ENCODE data around the gene PLAC8. TPM values are rescaled to one million over a fixed set of nuclear protein-coding genes. Genes with fewer than 3 reads are reported as not detected.
"Not testable (repeated sequence)": the region's sequence is repeated elsewhere in the genome, so short reads cannot be mapped to it uniquely, and the experiment has no call there.

PLAC8 gene
- total RNA-seq, 1 donor from 2014 or later = 35.5 TPM

- Mint-ChIP-seq H3K4me3 (no peak overlapping the region), H3K27me3 (ENCODE audit: insufficient read depth) (peaks cover 5% of the 10 kb centered on the region), H3K27ac (no peak overlapping the region), H3K36me3 (ENCODE audit: low read depth) (no peaks in the 10 kb centered on the region), H3K4me1 (ENCODE audit: low read depth) (peaks cover 28% of the 10 kb centered on the region), H3K9me3 (peaks cover 4% of the 10 kb centered on the region)
- intact Hi-C loops (cut with micrococcal nuclease) = loop anchor here (5.0 kb wide), 1 partner anchor 89 kb away; no protein-coding TSS in a partner anchor
- DNase-seq (ENCODE audit: low spot score) = no peak
Observed at GRCh38 chr4:83128240-83128929, 13.9 kb upstream of the PLAC8 start.

GRCh38 chr4:83125738-83126141 is 11.2 kb upstream of the PLAC8 start:
- peaks cover 19% of the 10 kb centered on the region for H3K4me1 Mint-ChIP-seq (ENCODE audit: low read depth)
- DNase-seq (ENCODE audit: low spot score) = peak; percentile 23
- H3K27ac Mint-ChIP-seq = peak overlapping the region; percentile 51
- no peaks in the 10 kb centered on the region for H3K36me3 Mint-ChIP-seq (ENCODE audit: low read depth)
- peak overlapping the region; percentile 0 for H3K4me3 Mint-ChIP-seq
- H3K27me3 Mint-ChIP-seq (ENCODE audit: insufficient read depth) = peaks cover 4% of the 10 kb centered on the region
- H3K9me3 Mint-ChIP-seq = peaks cover 4% of the 10 kb centered on the region
- intact Hi-C loops (cut with micrococcal nuclease) = loop anchor here (1.0 to 5.0 kb wide), 3 partner anchors 10 to 106 kb away; no protein-coding TSS in a partner anchor

- Mint-ChIP-seq H3K4me3 (no peak overlapping the region), H3K27ac (no peak overlapping the region), H3K36me3 (ENCODE audit: low read depth) (no peaks in the 10 kb centered on the region), H3K4me1 (ENCODE audit: low read depth) (peaks cover 19% of the 10 kb centered on the region), H3K27me3 (ENCODE audit: insufficient read depth) (peaks cover 4% of the 10 kb centered on the region), H3K9me3 (peaks cover 4% of the 10 kb centered on the region)
- DNase-seq (ENCODE audit: low spot score) = no peak
- intact Hi-C loops (cut with micrococcal nuclease) = no loop called here
Observed at GRCh38 chr4:83124111-83124780, 9.7 kb upstream of the PLAC8 start.

GRCh38 chr4:83121246-83121645 is 6.7 kb upstream of the PLAC8 start:
- intact Hi-C loops (cut with micrococcal nuclease) = no loop called here
- Mint-ChIP-seq H3K4me1 (ENCODE audit: low read depth) (peaks cover 20% of the 10 kb centered on the region), H3K4me3 (no peak overlapping the region), H3K9me3 (peaks cover 4% of the 10 kb centered on the region), H3K27ac (no peak overlapping the region), H3K36me3 (ENCODE audit: low read depth) (no peaks in the 10 kb centered on the region), H3K27me3 (ENCODE audit: insufficient read depth) (peaks cover 5% of the 10 kb centered on the region)
- no peak for DNase-seq (ENCODE audit: low spot score)

GRCh38 chr4:83118869-83119268 is 4.3 kb upstream of the PLAC8 start:
- Mint-ChIP-seq H3K9me3 (peaks cover 4% of the 10 kb centered on the region), H3K4me1 (ENCODE audit: low read depth) (peaks cover 25% of the 10 kb centered on the region), H3K36me3 (ENCODE audit: low read depth) (no peaks in the 10 kb centered on the region), H3K4me3 (no peak overlapping the region), H3K27ac (no peak overlapping the region), H3K27me3 (ENCODE audit: insufficient read depth) (peaks cover 5% of the 10 kb centered on the region)
- no peak for DNase-seq (ENCODE audit: low spot score)
- intact Hi-C loops (cut with micrococcal nuclease) = no loop called here

GRCh38 chr4:83115656-83116285 is 1.2 kb upstream of the PLAC8 start:
- peak overlapping the region; percentile 11 for H3K4me3 Mint-ChIP-seq
- H3K4me1 Mint-ChIP-seq (ENCODE audit: low read depth) = peaks cover 42% of the 10 kb centered on the region
- no peak overlapping the region for H3K27ac Mint-ChIP-seq
- intact Hi-C loops (cut with micrococcal nuclease) = loop anchor here (1.0 kb wide), 1 partner anchor 11 kb away; no protein-coding TSS in a partner anchor
- peaks cover 2% of the 10 kb centered on the region for H3K27me3 Mint-ChIP-seq (ENCODE audit: insufficient read depth)
- H3K9me3 Mint-ChIP-seq = no peaks in the 10 kb centered on the region
- no peak for DNase-seq (ENCODE audit: low spot score)
- peaks cover 3% of the 10 kb centered on the region for H3K36me3 Mint-ChIP-seq (ENCODE audit: low read depth)

- intact Hi-C loops (cut with micrococcal nuclease) = loop anchor here (1.0 to 5.0 kb wide), 9 partner anchors 11 to 743 kb away; partner anchors contain the start of genes HNRNPD and THAP9
- Mint-ChIP-seq H3K4me1 (ENCODE audit: low read depth) (peaks cover 49% of the 10 kb centered on the region), H3K36me3 (ENCODE audit: low read depth) (peaks cover 6% of the 10 kb centered on the region), H3K27me3 (ENCODE audit: insufficient read depth) (peaks cover 2% of the 10 kb centered on the region), H3K4me3 (peak overlapping the region; percentile 87), H3K27ac (peak overlapping the region; percentile 77), H3K9me3 (no peaks in the 10 kb centered on the region)
- DNase-seq (ENCODE audit: low spot score) = no peak
Observed at GRCh38 chr4:83115000-83115399, 471 bp upstream of the PLAC8 start.

- DNase-seq (ENCODE audit: low spot score) = peak; percentile 16
- Mint-ChIP-seq H3K27me3 (ENCODE audit: insufficient read depth) (peaks cover 2% of the 10 kb centered on the region), H3K4me3 (peak overlapping the region; percentile 91), H3K9me3 (no peaks in the 10 kb centered on the region), H3K4me1 (ENCODE audit: low read depth) (peaks cover 54% of the 10 kb centered on the region), H3K27ac (peak overlapping the region; percentile 93), H3K36me3 (ENCODE audit: low read depth) (peaks cover 8% of the 10 kb centered on the region)
- intact Hi-C loops (cut with micrococcal nuclease) = loop anchor here (1.0 to 5.0 kb wide), 5 partner anchors 169 to 741 kb away; partner anchors contain the start of genes HNRNPD and THAP9
Observed at GRCh38 chr4:83113429-83113786, 1.1 kb downstream of the PLAC8 start.

- intact Hi-C loops (cut with micrococcal nuclease) = loop anchor here (1.0 to 5.0 kb wide), 5 partner anchors 169 to 741 kb away; partner anchors contain the start of genes HNRNPD and THAP9
- Mint-ChIP-seq H3K4me3 (peak overlapping the region; percentile 91), H3K36me3 (ENCODE audit: low read depth) (peaks cover 8% of the 10 kb centered on the region), H3K4me1 (ENCODE audit: low read depth) (peaks cover 58% of the 10 kb centered on the region), H3K27me3 (ENCODE audit: insufficient read depth) (no peaks in the 10 kb centered on the region), H3K27ac (peak overlapping the region; percentile 93), H3K9me3 (no peaks in the 10 kb centered on the region)
- DNase-seq (ENCODE audit: low spot score) = peak; percentile 21
Observed at GRCh38 chr4:83112678-83113428, 1.7 kb downstream of the PLAC8 start.

- DNase-seq (ENCODE audit: low spot score) = no peak
- Mint-ChIP-seq H3K27me3 (ENCODE audit: insufficient read depth) (no peaks in the 10 kb centered on the region), H3K27ac (peak overlapping the region; percentile 93), H3K36me3 (ENCODE audit: low read depth) (peaks cover 8% of the 10 kb centered on the region), H3K9me3 (no peaks in the 10 kb centered on the region), H3K4me3 (peak overlapping the region; percentile 91), H3K4me1 (ENCODE audit: low read depth) (peaks cover 58% of the 10 kb centered on the region)
- intact Hi-C loops (cut with micrococcal nuclease) = loop anchor here (5.0 kb wide), 4 partner anchors 210 to 740 kb away; partner anchors contain the start of genes HNRNPD and THAP9
Observed at GRCh38 chr4:83112231-83112630, 2.3 kb downstream of the PLAC8 start.

GRCh38 chr4:83111751-83112141 is 2.8 kb downstream of the PLAC8 start:
- intact Hi-C loops (cut with micrococcal nuclease) = loop anchor here (5.0 kb wide), 4 partner anchors 209 to 739 kb away; partner anchors contain the start of genes HNRNPD and THAP9
- not testable (repeated sequence) for H3K36me3 Mint-ChIP-seq (ENCODE audit: low read depth); H3K9me3 Mint-ChIP-seq; H3K27me3 Mint-ChIP-seq (ENCODE audit: insufficient read depth); DNase-seq (ENCODE audit: low spot score)
- peak overlapping the region; percentile 84 for H3K4me3 Mint-ChIP-seq
- peaks cover 58% of the 10 kb centered on the region for H3K4me1 Mint-ChIP-seq (ENCODE audit: low read depth)
- H3K27ac Mint-ChIP-seq = peak overlapping the region; percentile 91

All from activated T-helper 1 cell treated with anti-CD3 and anti-CD28 coated beads, Interleukin-12 subunit alpha, Interleukin-12 subunit beta, Interleukin-2, Interleukin-4 antibody, amounts not matched to agents 30 ng/mL and 10 ng/mL and 1 ng/mL, durations not matched to agents 14 hours and 24 hours and 36 hours (primary cell).